ENCODE measurements around the gene SLC46A1.

Gene SLC46A1

DNA sequence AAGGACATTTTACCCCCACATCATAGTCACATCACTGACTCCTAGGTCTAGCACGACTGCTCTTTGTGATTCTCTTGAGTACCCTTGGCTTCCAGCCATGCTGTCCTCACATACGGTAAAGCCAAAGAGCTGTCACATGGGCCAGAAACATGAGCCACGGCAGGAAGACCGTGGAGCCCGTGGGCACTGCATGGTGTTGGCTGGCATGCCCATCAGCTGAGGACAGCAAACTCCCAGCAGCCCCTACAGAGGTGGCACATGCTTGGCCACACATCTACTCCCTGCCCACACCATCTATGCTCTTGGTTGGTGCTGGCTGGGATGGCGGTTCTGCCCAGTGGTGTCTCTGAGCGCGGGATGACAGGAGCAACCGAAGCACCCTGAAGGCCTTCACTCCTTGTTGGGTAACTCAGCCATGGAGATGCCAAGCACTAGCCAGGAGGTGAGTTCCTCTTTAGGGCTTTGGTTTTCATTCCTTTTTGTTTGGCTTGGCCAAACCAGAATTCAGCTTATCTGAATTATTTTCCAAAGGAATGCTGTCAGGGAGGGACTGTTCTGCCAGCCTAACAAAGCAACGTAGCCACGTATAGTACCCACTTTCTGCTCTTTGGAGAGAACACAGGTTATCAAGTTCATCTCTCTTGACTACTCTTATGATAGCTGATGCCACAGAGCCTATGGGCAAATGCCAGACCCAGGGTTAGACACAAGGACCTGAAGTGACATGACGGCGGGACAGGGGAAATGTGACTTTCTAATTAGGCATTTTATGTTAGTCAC lies 60.4 kb downstream of the SLC46A1 start:
- TF ChIP-seq POLR2AphosphoS5 (IDR thresholded peaks at IDR 0.05; ENCODE audit: low read depth, low read length) (peak; percentile 48; the same call in 1 of the 2 replicates), TAF1 (IDR thresholded peaks at IDR 0.05; ENCODE audit: borderline replicate concordance, low read depth, low read length) (no peak), POLR2A (IDR thresholded peaks at IDR 0.05; ENCODE audit: low read depth, low read length) (no peak)
- DNase-seq (ENCODE audit: insufficient read length) (no peak), FAIRE-seq (no peak)

Data from GM12892 (cell line).